GM19239 (cell line): Measurements from ENCODE around the gene CCL28.
"Not testable (repeated sequence)": the region's sequence is repeated elsewhere in the genome, so short reads cannot be mapped to it uniquely, and the experiment has no call there.

Source experiments
- DNase-seq: peaks from one replicate; pipeline ENCODE4 v3.0.0; 2011; ENCODE audit warnings: low spot score; ENCODE audit not compliant: insufficient read length
- FAIRE-seq: peaks from 2 replicates; lab custom pipeline; 2011; peaks lifted over from hg19 to GRCh38; lab: Jason Lieb, UNC

Gene CCL28, protein sequence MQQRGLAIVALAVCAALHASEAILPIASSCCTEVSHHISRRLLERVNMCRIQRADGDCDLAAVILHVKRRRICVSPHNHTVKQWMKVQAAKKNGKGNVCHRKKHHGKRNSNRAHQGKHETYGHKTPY

DNA sequence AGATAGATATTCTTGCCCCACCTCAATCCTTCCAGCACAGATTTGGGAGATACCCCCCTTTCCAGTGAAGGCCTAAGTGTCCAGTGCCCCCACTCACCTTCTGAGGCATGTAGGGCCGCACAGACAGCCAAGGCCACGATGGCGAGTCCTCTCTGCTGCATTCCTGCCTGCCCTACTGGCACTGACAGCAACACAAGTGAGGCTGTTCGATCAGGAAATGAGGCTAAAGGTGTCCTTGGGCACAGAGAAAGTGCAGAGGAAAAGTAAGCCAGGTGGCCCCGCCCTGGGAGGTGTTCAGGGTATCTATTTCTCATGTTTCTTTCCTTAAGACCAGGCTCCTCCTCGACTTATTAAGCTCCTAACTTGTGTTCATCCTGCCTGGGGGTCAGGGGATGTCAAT is at the start of gene CCL28:
TSS of gene CCL28 (minus strand) at position 236 of the 400 bp plus-strand sequence. CDS start at position 161, 75 bp downstream.
- FAIRE-seq (no peak), DNase-seq (no peak)

DNA sequence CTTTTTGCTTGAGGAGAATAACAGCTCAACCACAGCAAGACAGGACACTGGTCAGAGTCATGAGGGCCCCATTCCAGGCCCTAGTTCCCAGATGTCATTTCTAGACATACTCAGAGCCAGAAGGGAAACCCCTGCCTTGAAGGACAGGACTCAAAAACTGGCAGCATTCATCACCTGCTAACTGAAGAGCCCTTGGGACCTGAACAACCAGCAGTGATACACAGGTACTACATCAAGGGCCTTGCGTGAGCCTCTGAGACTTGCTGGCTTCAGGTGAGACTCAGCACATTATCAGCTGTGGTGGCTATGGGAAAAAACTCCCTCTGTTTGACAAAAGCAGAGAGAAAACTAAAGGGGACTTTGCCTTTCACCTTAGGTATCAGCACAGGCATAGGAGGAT is 48.9 kb upstream of the CCL28 start:
- DNase-seq (no peak), FAIRE-seq (no peak)

DNA sequence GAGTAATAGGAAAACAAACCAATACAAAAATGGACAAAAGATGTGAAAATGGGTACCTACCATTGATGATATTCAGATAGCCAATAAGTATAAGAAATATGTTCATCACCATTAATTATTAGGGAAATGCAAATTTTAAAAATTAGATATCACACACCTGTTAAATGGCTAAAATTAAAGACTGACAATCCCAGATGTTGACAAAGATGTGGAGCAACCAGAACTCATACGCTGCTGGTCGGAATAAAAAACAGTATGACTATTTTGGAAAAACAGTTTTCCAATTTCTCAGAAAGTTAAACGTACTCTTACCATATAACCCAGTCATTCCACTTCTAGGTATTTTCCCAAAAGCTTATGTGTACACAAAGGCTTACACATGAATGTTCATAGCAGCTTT is 44.4 kb upstream of the CCL28 start:
- no peak for DNase-seq
- FAIRE-seq, result no peak

DNA sequence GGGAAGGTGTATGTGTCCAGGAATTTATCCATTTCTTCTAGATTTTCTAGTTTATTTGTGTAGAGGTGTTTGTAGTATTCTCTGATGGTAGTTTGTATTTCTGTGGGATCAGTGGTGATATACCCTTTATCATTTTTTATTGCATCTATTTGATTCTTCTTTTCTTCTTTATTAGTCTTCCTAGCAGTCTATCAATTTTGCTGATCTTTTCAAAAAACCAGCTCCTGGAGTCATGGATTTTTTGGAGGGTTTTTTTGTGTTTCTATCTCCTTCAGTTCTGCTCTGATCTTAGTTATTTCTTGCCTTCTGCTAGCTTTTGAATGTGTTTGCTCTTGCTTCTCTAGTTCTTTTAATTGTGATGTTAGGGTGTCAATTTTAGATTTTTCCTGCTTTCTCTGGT is 29.4 kb upstream of the CCL28 start:
- not testable (repeated sequence) for FAIRE-seq, DNase-seq

DNA sequence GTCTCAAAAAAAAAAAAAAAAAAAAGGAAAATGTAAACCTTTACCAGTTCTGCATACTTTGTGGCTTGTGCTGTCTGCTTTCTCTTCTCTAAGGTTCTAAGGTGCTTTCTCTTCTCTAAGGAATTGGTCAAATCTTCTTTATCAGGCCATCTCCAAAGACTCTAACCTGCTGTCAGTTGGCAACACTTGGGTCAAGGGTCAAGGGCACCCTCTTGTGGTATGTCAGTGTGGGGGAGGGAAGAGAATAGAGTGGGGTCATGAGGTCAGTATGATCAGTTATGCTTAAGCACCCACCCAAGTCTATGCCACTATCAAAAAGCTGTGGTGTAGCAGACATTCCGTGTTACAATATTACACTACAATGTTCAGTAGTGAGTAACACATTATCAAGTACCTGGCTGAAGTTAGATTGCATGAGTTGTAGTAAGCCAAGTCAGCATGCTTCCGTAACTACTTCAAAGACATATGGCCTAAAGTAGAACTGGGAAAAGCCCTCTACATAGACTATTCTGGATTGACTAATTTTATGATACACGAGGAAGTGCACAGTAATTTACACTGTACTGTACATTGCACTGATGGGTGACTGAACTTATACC is 25.0 kb upstream of the CCL28 start:
- DNase-seq (no peak), FAIRE-seq (no peak)

DNA sequence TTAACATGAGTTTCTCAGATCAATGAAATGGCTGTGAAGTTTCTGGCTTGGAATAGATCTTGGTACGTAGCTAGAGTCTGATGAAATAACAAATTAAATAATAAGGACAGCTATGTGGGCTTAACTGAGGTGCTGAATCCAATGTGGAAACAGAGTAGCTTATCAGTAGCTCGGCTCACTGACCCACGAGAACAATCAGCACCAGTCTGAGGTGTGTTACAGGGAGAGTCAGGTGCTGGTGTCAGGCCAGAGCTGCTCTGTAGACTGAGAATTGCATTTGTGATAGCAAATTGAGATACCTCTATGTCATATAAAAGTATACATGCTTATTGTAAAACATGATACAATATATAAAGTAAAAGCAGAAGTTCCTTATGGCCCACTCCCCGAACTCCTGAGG is 21.2 kb upstream of the CCL28 start:
- no peak for FAIRE-seq
- no peak for DNase-seq

DNA sequence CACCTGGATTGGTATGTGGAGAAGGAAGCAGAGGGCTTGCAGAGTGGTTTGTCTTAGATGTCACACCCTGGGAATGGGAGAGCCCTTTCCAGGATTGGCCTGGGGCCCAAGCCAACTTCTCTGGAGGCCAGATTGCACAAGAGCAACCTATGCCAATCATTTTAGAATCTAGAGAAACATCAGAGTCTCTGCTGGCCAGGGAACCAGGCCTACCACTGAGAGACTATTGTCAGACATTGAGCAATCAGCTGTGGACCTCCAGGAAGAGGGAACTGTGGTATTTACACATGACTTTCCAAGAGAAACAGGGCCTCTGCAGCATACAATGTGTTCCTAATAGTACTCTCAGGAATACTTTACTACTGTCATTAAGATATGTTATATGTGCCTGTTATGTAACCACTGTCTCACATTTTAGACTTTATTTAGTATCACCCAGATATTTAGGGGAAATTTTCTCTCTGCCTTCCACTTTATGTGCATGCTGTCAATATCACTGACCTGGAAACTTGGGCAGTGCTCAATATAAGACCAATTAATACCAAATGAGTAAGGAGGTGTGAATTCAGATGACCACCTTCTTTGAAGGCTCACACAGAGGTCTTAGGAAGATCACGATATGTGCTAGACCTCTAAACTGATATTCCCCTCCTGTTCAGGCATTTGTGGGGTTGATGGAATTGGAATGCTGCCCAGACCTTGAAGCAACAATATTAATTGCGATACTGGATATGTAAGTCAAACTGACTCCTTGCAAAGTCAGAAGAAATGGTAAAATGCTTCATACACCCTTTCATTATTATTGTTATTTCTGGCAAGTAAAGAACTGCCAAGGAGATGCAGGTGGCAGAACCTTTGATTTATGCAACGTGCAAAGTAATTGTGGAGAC is 20.5 kb upstream of the CCL28 start:
- FAIRE-seq (no peak), DNase-seq (no peak)

DNA sequence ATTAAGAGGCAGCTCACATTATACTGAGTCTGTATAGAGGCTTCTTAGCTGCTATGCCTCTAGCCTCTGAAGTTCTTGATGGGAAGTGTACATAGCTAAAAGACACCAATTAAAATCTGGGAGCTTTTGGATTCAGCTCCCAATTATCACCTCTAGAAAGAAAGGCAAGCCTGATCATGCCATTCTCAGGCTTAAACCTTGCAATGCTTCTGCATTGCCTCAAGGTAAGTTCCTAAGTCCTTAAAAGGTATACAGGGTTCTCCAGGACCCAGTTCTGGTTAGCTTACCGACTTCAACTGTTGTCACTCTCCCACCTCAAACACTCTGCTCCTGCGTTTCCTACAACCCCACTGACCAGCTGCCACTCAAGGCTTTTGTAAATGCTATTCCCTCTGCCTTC is 17.5 kb upstream of the CCL28 start:
- no peak for DNase-seq
- no peak for FAIRE-seq

DNA sequence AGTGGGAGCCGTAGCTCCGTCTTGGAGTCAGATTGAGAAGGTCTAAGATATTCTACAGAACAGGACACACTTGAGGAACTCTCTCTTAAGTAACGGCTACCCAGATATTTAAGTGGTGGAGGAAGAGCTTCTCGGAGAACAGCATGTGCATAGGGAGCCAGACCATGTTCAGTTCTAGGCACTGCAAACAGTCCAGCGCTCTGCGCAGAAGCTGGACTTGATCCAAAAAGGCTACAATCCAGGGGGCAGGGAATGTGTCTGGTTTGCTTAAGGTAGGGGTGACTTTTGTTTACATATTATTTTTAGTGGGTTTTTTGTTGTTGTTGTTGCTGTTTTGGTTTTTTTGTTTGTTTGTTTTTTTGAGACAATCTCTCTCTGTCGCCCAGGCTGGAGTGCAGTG is 16.8 kb upstream of the CCL28 start:
- FAIRE-seq, result no peak

DNA sequence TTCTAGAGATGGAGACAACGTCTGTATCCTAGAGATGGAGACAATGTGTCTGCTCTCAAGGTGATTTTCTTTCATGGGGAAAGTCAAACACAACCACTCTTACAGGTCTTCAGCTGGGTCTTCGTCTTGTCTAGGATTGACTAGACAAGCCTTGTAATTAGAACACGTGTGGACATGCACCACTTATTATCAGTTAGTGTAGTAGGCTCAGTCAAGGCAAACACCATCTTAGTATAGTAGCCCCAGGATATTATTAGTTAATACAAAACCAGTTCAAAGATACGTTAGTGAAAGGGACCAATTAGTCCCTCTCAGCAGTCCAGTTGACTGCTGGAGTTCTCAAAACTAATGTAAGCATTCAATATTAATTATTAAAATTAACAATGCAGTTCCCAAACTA is 15.1 kb upstream of the CCL28 start:
- FAIRE-seq (no peak), DNase-seq (no peak)

More for the DNA sequence above, 16.8 kb upstream of the CCL28 start:
- no peak for DNase-seq

DNA sequence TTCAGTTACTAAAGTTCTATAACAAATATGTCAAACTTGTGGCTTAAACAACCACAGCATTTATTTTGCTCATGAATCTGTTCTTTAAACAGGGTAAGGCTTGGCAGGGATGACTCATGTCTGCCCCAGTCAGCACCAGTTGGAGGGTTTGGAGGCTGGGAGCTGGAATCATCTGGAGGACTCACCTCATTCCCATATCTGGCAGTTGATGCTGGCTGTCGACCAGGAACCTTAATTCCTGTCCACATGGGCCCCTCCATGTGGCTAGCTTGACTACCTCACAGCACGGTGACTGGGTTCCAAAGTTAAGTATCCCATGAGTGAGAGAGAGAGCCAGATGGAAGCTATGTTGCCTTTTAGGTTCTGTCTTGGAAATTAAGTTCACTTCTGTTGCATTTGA is 13.8 kb upstream of the CCL28 start:
- DNase-seq, result no peak
- no peak for FAIRE-seq

DNA sequence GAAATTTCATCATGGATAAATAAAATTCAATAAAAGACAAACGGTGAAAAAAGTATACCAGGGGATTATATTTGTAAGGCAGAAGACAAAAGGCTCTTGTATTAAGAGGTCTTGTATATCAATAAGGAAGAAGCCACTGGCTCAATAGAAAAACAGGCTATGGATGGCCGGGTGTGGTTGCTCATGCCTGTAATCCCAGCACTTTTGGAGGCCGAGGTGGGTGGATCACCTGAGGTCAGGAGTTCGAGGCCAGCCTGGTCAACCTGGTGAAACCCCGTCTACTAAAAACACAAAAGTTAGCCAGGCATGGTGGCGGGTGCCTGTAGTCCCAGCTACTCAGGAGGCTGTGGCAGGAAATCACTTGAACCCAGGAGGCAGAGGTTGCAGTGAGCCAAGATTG is 10.9 kb upstream of the CCL28 start:
- DNase-seq, FAIRE-seq: not testable (repeated sequence)

DNA sequence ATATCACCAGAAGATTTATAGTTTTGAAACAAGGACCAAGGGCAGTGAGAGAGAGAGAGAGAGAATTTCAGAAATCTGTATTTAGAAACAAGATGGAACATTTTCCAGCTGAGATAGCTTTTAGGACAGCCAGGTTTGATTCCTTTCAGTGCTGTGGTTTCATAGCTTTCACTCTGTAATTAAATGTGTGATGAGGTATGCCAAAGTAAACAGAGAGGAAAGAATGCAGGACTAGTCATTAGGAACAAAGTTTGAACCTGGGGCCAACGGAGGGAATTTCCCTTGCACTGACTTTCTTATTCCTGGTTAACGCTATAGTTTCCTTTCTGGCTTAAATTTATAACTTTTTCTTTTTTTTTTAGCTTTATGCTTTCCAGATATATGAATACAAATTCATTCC is 10.0 kb upstream of the CCL28 start:
- DNase-seq (no peak), FAIRE-seq (no peak)

DNA sequence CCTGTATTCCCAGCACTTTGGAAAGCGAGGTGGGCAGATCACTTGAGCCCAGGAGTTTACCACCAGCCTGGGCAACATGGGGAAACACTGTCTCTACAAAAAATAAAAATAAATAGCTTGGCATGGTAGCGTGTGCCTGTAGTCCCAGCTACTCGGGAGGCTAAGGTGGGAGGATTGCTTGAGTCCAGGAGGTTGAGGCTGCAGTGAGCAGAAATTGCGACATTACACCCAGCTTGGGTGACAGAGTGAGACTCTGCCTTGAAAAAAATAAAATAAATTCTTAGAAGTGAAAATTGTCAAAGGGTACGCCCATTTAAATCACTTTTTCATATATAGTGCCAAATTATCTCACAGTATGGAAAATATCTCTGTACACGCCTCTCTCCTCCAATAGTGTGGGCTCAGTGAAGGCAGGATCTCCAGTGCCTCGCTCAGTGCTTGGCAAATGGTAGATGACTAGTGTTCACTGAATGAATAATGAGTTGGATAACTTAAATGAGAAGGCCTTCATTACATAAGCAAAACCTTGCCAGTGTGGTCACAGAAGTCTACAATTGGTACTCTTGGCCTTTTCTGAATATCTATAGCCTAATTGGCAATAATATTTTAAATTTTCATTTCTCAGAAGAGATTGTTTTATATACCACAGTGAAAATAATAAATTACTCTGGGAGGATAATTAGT is 9.4 kb upstream of the CCL28 start:
- DNase-seq (no peak), FAIRE-seq (no peak)

DNA sequence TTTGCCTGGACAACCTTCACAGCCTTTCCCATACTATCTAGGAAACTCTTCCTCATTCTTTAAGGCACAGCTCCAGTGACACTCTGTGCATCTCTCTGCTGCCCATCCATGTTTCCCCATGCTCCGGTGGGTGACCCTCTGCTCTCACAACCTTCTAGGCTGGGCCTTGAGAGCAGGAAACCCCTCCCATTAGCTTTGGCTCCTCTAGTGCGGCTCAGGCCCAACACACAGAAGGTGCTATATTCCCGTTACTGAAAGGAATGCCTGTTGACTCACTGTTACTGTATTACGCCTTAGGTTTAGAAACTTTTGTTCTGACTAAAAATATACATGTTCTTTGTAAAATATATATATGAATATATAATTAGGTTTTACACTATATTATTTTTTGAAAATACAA is 8.1 kb upstream of the CCL28 start:
- DNase-seq, result no peak

DNA sequence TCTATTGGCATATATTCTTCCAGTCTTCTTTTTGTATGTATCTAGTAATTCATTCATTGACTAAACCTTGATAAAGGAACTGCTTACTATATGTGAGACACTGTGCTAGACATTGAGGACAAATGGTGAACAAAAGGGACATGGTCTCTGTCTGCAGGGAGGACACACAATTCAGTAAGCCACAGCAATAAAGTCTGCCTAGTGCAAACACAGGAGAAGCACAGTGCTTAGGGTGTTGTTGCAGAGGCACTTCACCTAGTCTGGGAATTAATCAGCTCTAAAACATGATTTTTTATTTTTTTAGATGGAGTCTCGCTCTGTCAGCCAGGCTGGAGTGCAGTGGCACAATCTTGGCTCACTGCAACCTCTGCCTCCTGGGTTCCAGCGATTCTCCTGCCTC is 6.4 kb upstream of the CCL28 start:
- FAIRE-seq, result no peak

More for the DNA sequence above, 8.1 kb upstream of the CCL28 start:
- FAIRE-seq, result no peak

DNA sequence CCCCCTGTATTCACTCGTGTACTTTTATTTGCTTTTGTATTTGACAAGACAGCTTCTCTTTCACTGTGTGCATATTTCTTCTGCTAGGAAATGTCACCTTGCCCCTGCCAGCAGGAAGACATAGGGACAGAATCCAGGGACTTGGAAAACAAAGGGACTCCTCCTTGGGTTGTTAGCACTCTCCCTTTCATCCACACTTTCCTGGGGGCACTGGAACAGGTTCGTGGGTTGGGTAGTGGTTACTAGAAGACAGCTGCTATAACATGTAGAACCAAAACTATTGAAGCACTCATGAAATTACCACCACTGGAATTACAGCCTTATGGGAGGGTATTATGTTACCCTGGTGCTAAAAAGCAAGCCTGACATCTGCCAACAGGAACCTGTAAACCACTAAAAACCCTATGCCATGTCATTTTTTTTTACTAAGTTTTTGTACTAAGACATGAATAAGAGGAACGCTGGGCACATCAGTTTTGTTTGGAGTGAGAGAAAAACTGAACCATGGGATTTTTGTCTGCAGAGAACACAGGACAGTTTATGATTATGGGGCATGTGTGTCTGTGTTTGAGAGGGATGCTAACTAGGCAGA is 4.7 kb upstream of the CCL28 start:
- FAIRE-seq, result no peak

More for the DNA sequence above, 6.4 kb upstream of the CCL28 start:
- DNase-seq, result no peak

DNA sequence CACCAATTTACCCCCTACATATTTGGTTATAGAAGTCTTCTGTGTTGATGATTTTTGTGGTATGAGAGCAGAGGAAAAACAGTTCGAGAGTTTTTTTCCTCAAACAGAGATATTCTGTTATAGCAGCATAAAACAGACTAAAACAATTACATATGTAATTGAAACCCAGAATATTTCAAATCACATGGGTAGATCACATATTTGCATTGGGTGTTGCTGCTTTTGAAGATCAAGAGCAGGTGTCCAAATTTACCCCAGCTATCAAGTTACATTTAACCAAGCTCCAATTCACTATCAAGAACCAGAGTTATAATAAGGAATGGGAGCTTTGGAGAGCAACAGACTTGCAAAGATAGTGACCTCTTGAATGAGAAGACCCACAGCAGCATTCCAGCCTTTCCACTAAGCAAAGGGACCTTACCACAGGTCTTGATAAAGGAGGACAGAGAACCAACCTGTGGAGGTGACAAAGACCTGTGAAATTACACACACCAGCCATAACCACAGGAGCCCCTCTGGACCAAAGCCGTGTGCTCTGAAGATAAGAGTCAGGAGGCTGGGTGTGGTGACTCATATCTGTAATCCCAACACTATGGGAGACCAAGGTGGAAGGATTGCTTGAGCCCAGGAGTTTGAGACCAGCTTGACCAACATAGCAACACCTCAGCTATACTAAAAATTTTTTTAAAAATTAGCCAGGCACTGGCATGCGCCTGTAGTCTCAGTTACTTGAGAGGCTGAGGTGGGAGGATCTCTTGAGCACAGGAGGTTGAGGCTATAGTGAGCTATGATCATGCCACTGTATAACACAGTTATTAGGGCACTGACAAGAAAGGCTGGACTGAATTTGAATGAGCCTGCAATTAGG is 4.0 kb upstream of the CCL28 start:
- FAIRE-seq (no peak), DNase-seq (no peak)

More for the DNA sequence above, 4.7 kb upstream of the CCL28 start:
- no peak for DNase-seq

DNA sequence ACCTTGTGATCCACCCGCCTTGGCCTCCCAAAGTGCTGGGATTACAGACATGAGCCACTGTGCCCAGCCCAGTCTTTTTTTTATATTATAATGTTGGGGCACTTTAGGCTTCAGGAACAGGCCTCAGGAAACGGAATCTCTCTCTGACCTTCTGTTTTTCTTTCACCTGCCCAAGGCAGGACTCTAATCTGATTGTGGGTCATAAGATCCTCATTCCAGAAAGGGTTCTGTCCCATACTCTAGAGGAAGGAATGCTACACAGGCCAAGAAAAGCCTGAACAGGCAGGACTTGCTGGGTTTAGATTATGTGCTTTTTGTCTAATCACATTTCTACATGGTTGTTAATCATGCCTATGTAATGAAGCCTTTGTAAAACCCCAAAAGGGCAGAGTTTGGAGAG is 1.8 kb upstream of the CCL28 start:
- FAIRE-seq, result no peak
- DNase-seq, result no peak

DNA sequence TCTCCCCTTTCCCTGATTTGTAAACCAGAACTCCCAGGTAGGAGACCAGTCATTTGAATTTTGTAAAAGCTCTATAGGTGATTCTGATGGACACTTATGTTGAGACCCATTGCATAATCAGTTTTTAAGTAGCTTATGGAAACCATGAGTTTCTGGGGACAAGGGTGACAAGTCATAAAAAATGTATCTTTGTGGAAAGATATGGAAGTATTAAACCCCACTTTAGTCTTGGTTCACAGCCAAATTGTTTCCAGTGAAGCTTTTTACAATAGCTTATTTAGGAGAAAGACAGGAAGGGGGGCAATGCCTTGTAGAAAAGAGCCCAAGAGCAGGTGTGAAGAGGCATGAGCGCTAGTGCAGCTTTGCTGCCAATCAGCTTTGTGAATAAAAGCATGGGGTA is 453 bp upstream of the CCL28 start:
- DNase-seq, result no peak
- FAIRE-seq, result no peak
